Psoas muscle (tissue), 8 donors: Measurements from ENCODE around the gene EEF1B2. TPM values are rescaled to one million over a fixed set of nuclear protein-coding genes. Genes with fewer than 3 reads are reported as not detected.
"Not testable (repeated sequence)": the region's sequence is repeated elsewhere in the genome, so short reads cannot be mapped to it uniquely, and the experiment has no call there.

Source experiments
- ATAC-seq, 4 donors: fragments of 200-7000 bp; cut with Tn5 transposase; one replicate each; pipeline ENCODE4 v1.9.1; 2020; ENCODE audit warnings: moderate library complexity in 3 of 4, mild to moderate bottlenecking in 2 of 4
- DNase-seq, 2 donors: peaks; one replicate each; pipeline ENCODE4 v3.0.0-alpha.2; 2020
- H3K27ac ChIP-seq: fragments of 200-600 bp; one replicate; pipeline ENCODE4 v1.8.0; 2022
- H3K27me3 ChIP-seq, 3 donors: fragments of 200-600 bp in 1 of 3; one replicate each; pipeline versions ENCODE4 v1.6.1 to v1.8.0; 2013 to 2022; ENCODE audit warnings: low read length in 2 of 3, mild to moderate bottlenecking in 2 of 3, moderate library complexity in 1 of 3; ENCODE audit not compliant: insufficient read depth in 3 of 3
- H3K36me3 ChIP-seq, 2 donors: fragments of 200-600 bp in 1 of 2; one replicate each; pipeline versions ENCODE4 v1.6.1 to v1.8.0; 2013 to 2022; ENCODE audit warnings: low read depth in 1 of 2, mild to moderate bottlenecking in 1 of 2, moderate library complexity in 1 of 2; ENCODE audit not compliant: insufficient read depth in 1 of 2
- H3K4me1 ChIP-seq: fragments of 200-600 bp; one replicate; pipeline ENCODE4 v1.8.0; 2022
- H3K4me3 ChIP-seq: fragments of 200-600 bp; one replicate; pipeline ENCODE4 v1.8.0; 2022; ENCODE audit warnings: mild to moderate bottlenecking
- H3K9me3 ChIP-seq: fragments of 200-600 bp; one replicate; pipeline ENCODE4 v1.8.0; 2022
- CTCF ChIP-seq: fragments of 200-600 bp; IDR thresholded peaks from one replicate; pipeline ENCODE4 v1.8.0; 2022; ENCODE audit warnings: antibody characterized with exemption
- WGBS, 3 donors: extraction: QIAGEN DNeasy Blood & Tissue Kit; methylation state at CpG; one replicate each; pipeline versions ENCODE4 v1.1.6 to v1.1.7; 2013; 5-methylcytosine and 5-hydroxymethylcytosine counted together
- intact Hi-C, 2 donors: fragments of 100-400 bp; cut with DNase I; formaldehyde crosslinking; loops; one replicate each; pipeline versions ENCODE4 v1.11.0 to v1.14.2; 2022
- polyA plus RNA-seq, 3 donors: library from polyadenylated mRNA; stranded (reverse); fragments of 200-250 nt; gene quantifications; one replicate each; pipeline ENCODE4 v1.2.3, GENCODE V29; 2013
- total RNA-seq, 4 donors: library from RNA; stranded (reverse); fragmentation: NEBNext Ultra II Directional in 2 of 4; extraction: Animal tissue kit (Norgen Biotek cat#: 25700) in 2 of 4; gene quantifications; one replicate each; pipeline versions ENCODE4 v1.2.1 to v1.2.4, GENCODE V29; 2021 to 2023
- donor health status: healthy with polysubstance abuse.
- donor health status: DM: no; HTN: no; CAD: no; lungs with moderate emphysema.
- donor health status: Bipolar disorder and iron deficiency.
- donor health status: healthy.
- donor health status: DM: yes; HTN: yes; CAD: no.
- donor health status: DM: no; HTN: no; CAD: no.
- donor health status: DM: no; HTN: no; CAD: no.
- donor health status: DM: yes; HTN: yes; CAD: no.

EEF1B2 gene
- total and polyA plus RNA-seq, 7 donors, result 340 to 1,772 (median 671) TPM

GRCh38 chr2:206160125-206160806, 571 bp downstream of the EEF1B2 start:
- ATAC-seq (peak in 1 of 4 donors; percentile 60), DNase-seq (peak in 1 of 2 donors; percentile 61)
- H3K27ac ChIP-seq, result peak overlapping the region; percentile 90
- intact Hi-C loops, result loop anchor here (5.0 to 10.0 kb wide), 4 partner anchors 117 to 397 kb away; partner anchors contain the start of gene ADAM23 (in 1 of the 2)
- no peaks in the 10 kb centered on the region for H3K9me3 ChIP-seq
- H3K36me3 ChIP-seq, result peaks cover 6 to 35% of the 10 kb centered on the region in 2 donors
- peaks cover 28% of the 10 kb centered on the region for H3K4me1 ChIP-seq
- peak overlapping the region; percentile 89 for H3K4me3 ChIP-seq
- no peak for TF ChIP-seq CTCF
- 4 to 6% (median 5%) methylated on average over 22 to 30 of the region's 30 CpGs for WGBS, 3 donors
- H3K27me3 ChIP-seq, result no peaks in the 10 kb centered on the region

GRCh38 chr2:206160807-206161179, 1.1 kb downstream of the EEF1B2 start:
- Histone ChIP-seq H3K36me3 (peaks cover 6 to 35% of the 10 kb centered on the region in 2 donors), H3K4me3 (peak overlapping the region; percentile 89), H3K27ac (peak overlapping the region; percentile 90), H3K4me1 (peaks cover 28% of the 10 kb centered on the region), H3K9me3 (no peaks in the 10 kb centered on the region), H3K27me3 (no peaks in the 10 kb centered on the region)
- no peak for DNase-seq
- TF ChIP-seq CTCF, result no peak
- ATAC-seq, result no peak
- intact Hi-C loops, result loop anchor here (5.0 to 10.0 kb wide), 4 partner anchors 117 to 397 kb away; partner anchors contain the start of gene ADAM23 (in 1 of the 2)
- 53 to 56% (median 54%) methylated on average over 2 of the region's 2 CpGs for WGBS, 3 donors

GRCh38 chr2:206162401-206162800, 2.7 kb downstream of the EEF1B2 start:
- H3K4me3 ChIP-seq, DNase-seq, H3K27ac ChIP-seq, H3K9me3 ChIP-seq, H3K27me3 ChIP-seq, ATAC-seq: not testable (repeated sequence)
- intact Hi-C loops, result loop anchor here (5.0 to 10.0 kb wide), 4 partner anchors 115 to 395 kb away; partner anchors contain the start of gene ADAM23 (in 1 of the 2)
- peaks cover 19% of the 10 kb centered on the region for H3K4me1 ChIP-seq
- 83 to 93% (median 88%) methylated on average over 4 of the region's 4 CpGs for WGBS, 3 donors
- peaks cover 6 to 39% of the 10 kb centered on the region in 2 donors for H3K36me3 ChIP-seq

- WGBS, 3 donors, result 73 to 89% (median 74%) methylated on average over 3 of the region's 3 CpGs
- Histone ChIP-seq H3K36me3 (peaks cover 6 to 39% of the 10 kb centered on the region in 2 donors), H3K4me3 (no peak overlapping the region)
Measured at GRCh38 chr2:206163251-206163880, 3.7 kb downstream of the EEF1B2 start.

More at GRCh38 chr2:206163251-206163880, 3.7 kb downstream of the EEF1B2 start:
- no peaks in the 10 kb centered on the region for H3K27me3 ChIP-seq
- no peak overlapping the region for H3K27ac ChIP-seq
- H3K9me3 ChIP-seq, result no peaks in the 10 kb centered on the region
- DNase-seq, result no peak
- TF ChIP-seq CTCF, result no peak
- intact Hi-C loops, result loop anchor here (5.0 to 10.0 kb wide), 4 partner anchors 114 to 394 kb away; partner anchors contain the start of gene ADAM23 (in 1 of the 2)
- peaks cover 15% of the 10 kb centered on the region for H3K4me1 ChIP-seq
- no peak for ATAC-seq
